Endothelial cell of umbilical vein (primary cell): ENCODE data around the gene IPO9. TPM values are rescaled to one million over a fixed set of nuclear protein-coding genes. Genes with fewer than 3 reads are reported as not detected.

Source experiments
- BruUV-seq: library from RNA; stranded (reverse); fragments of 400-500 nt; replicated peaks from 2 replicates; lab custom pipeline; 2021; lab: Mats Ljungman, UMichigan
- CTCF ChIA-PET: fragments of 300-600, 350-600 bp; sonication (Branson Sonifier 250); formaldehyde crosslinking; loops from one replicate; lab custom pipeline; 2021; ENCODE audit warnings: antibody characterized with exemption, inconsistent platforms; lab: Charles Lee
- POLR2A ChIA-PET: fragments of 300-600, 350-600 bp; sonication (Branson Sonifier 250); formaldehyde crosslinking; loops from one replicate; lab custom pipeline; 2021; ENCODE audit warnings: antibody characterized with exemption, inconsistent platforms; lab: Charles Lee
- DNase-seq: peaks from one replicate; pipeline ENCODE4 v3.0.0-alpha.2; 2011; ENCODE audit warnings: low read depth, low spot score
- FAIRE-seq: peaks from 2 replicates; lab custom pipeline; 2011; peaks lifted over from hg19 to GRCh38; lab: Jason Lieb, UNC
- H2AFZ ChIP-seq: 2 replicates; pipeline ENCODE4 v1.6.0; 2012; ENCODE audit warnings: low read depth, low read length, control low read depth, inconsistent platforms
- H3K27ac ChIP-seq: 2 replicates; pipeline ENCODE4 v1.5.1; 2011; ENCODE audit warnings: low read depth, mild to moderate bottlenecking, control low read depth, low read length, moderate library complexity; ENCODE audit not compliant: insufficient read depth
- H3K27me3 ChIP-seq, 2 experiments: 2 replicates each; pipeline versions ENCODE4 v1.6.0 to v1.6.1; 2011; ENCODE audit warnings: low read length in 2 of 2, mixed read lengths in 1 of 2; ENCODE audit not compliant: control insufficient read depth in 2 of 2, insufficient read depth in 2 of 2
- H3K36me3 ChIP-seq, 2 experiments: 2 replicates in 1 of 2; 3 replicates in 1 of 2; pipeline ENCODE4 v1.5.1; 2011; ENCODE audit warnings: low read length in 2 of 2, mild to moderate bottlenecking in 1 of 2, moderate library complexity in 1 of 2; ENCODE audit not compliant: control insufficient read depth in 2 of 2, insufficient read depth in 2 of 2; ENCODE audit errors: extremely low read depth in 1 of 2
- H3K4me1 ChIP-seq: 3 replicates; pipeline ENCODE4 v1.5.1; 2011; ENCODE audit warnings: mild to moderate bottlenecking, low read length; ENCODE audit not compliant: control insufficient read depth, insufficient read depth; ENCODE audit errors: extremely low read depth
- H3K4me2 ChIP-seq: 2 replicates; pipeline ENCODE4 v1.6.1; 2011; ENCODE audit warnings: low read length, control low read depth, mixed read lengths; ENCODE audit not compliant: insufficient read depth
- H3K4me3 ChIP-seq, 3 experiments: fragments of 200-600 bp in 1 of 3; sonication (generic), shearing (Covaris generic) in 1 of 3; replicated peaks in 1 of 3; 2 replicates each; pipeline ENCODE4 v1.5.1; 2011 to 2016; ENCODE audit warnings: control low read depth in 3 of 3, low read length in 3 of 3, mild to moderate bottlenecking in 2 of 3, inconsistent platforms in 1 of 3, low read depth in 1 of 3, moderate library complexity in 1 of 3; ENCODE audit not compliant: insufficient read depth in 1 of 3
- H3K79me2 ChIP-seq: 2 replicates; pipeline ENCODE4 v1.6.0; 2012; ENCODE audit warnings: low read length, inconsistent platforms; ENCODE audit not compliant: control insufficient read depth, insufficient read depth
- H3K9ac ChIP-seq: replicated peaks from 2 replicates; pipeline ENCODE3; 2011; ENCODE audit warnings: low read length, control low read depth; ENCODE audit not compliant: insufficient read depth; ENCODE audit errors: extremely low read depth
- H3K9me1 ChIP-seq: replicated peaks from 3 replicates; pipeline ENCODE4 v1.6.0; 2011; ENCODE audit warnings: mild to moderate bottlenecking, low read length; ENCODE audit not compliant: control insufficient read depth, insufficient read depth; ENCODE audit errors: extremely low read depth
- H3K9me3 ChIP-seq: replicated peaks from 2 replicates; pipeline ENCODE4 v1.5.1; 2012; ENCODE audit warnings: low read length, inconsistent platforms; ENCODE audit not compliant: control insufficient read depth, insufficient read depth
- H4K20me1 ChIP-seq: replicated peaks from 2 replicates; pipeline ENCODE3; 2011; ENCODE audit warnings: mild to moderate bottlenecking, low read length; ENCODE audit not compliant: control insufficient read depth, insufficient read depth; ENCODE audit errors: extremely low read depth
- EZH2 ChIP-seq: IDR thresholded peaks from 2 replicates; pipeline ENCODE4 v1.6.1; 2012; ENCODE audit warnings: borderline replicate concordance, low read depth, mild to moderate bottlenecking, moderate library complexity, low read length, inconsistent platforms; ENCODE audit not compliant: severe bottlenecking
- FOS ChIP-seq: IDR thresholded peaks from 2 replicates; pipeline ENCODE4 v1.6.1; 2011; ENCODE audit warnings: mild to moderate bottlenecking, low read length, moderate library complexity, borderline replicate concordance; ENCODE audit not compliant: insufficient read depth
- GATA2 ChIP-seq: IDR thresholded peaks from 2 replicates; pipeline ENCODE4 v1.7.0; 2011; ENCODE audit warnings: low read depth, mild to moderate bottlenecking, moderate library complexity, mixed read lengths, low read length; ENCODE audit not compliant: insufficient read length, insufficient read depth
- JUN ChIP-seq: IDR thresholded peaks from 2 replicates; pipeline ENCODE4 v1.6.1; 2011; ENCODE audit warnings: borderline replicate concordance, low read depth; ENCODE audit not compliant: insufficient read length, insufficient read depth
- MYC ChIP-seq: IDR thresholded peaks from one replicate; pipeline ENCODE4 v1.6.1; 2011; ENCODE audit warnings: mild to moderate bottlenecking, low read depth, low read length
- POLR2A ChIP-seq: IDR thresholded peaks from 2 replicates; pipeline ENCODE4 v1.6.1; 2012; ENCODE audit warnings: low read depth, mild to moderate bottlenecking, control low read depth, low read length
- POLR2AphosphoS5 ChIP-seq: IDR thresholded peaks from 2 replicates; pipeline ENCODE4 v1.6.1; 2012; ENCODE audit warnings: low read depth, mild to moderate bottlenecking, control low read depth, low read length, moderate library complexity; ENCODE audit not compliant: insufficient read depth
- dilution Hi-C: fragments of 300-500 bp; cut with MboI; formaldehyde crosslinking; loops from one replicate; pipeline ENCODE4 v1.15.0; 2019; ENCODE audit warnings: low sequenced_read_pairs; ENCODE audit not compliant: extremely low pct_ligation_motif_present
- intact Hi-C: fragments of 100-400 bp; cut with micrococcal nuclease; formaldehyde crosslinking; loops from one replicate; pipeline ENCODE4 v1.10.0; 2022
- polyA plus RNA-seq, 4 experiments: library from polyadenylated mRNA; depleted of rRNA in 3 of 4; stranded (reverse) in 3 of 4; unstranded in 1 of 4; fragments of >200 nt; gene quantifications; 2 replicates each; pipeline versions ENCODE4 v1.2.1 to v1.2.3, GENCODE V29; 2011 to 2012; ENCODE audit warnings: missing spikeins in 1 of 4
- total RNA-seq: library from RNA; stranded (reverse); gene quantifications from 2 replicates; pipeline ENCODE4 v1.2.3, GENCODE V29; 2021
- TF ChIP-seq, protein P1 (sequence below): IDR thresholded peaks from 2 replicates; pipeline ENCODE4 v1.6.1; 2011; ENCODE audit not compliant: insufficient read depth, insufficient read length
- TF ChIP-seq, protein P2 (sequence below), 2 donors: IDR thresholded peaks; 1 replicate in 1 of 2; 2 replicates in 1 of 2; pipeline ENCODE4 v1.5.1; 2011; ENCODE audit warnings: low read length in 2 of 2, mild to moderate bottlenecking in 2 of 2, moderate library complexity in 2 of 2, control low read depth in 1 of 2, inconsistent platforms in 1 of 2, low read depth in 1 of 2; ENCODE audit not compliant: insufficient read depth in 1 of 2; ENCODE audit errors: extremely low read depth in 1 of 2

The IPO9 gene
- total and polyA plus RNA-seq, 2 donors (not counting 3 experiments of a cell fraction or from before 2014, with no cell fraction given): 53.4 to 104 TPM

- no peaks in the 10 kb centered on the region for H3K9me1 ChIP-seq
- no peaks in the 10 kb centered on the region for H3K9me3 ChIP-seq
- intact Hi-C loops (loop anchor here (1.0 to 5.0 kb wide), 5 partner anchors 80 to 263 kb away; no protein-coding TSS in a partner anchor), dilution Hi-C loops (no loop called here)
- H3K27me3 ChIP-seq: no peaks in the 10 kb centered on the region
- peaks cover 7% of the 10 kb centered on the region for H3K79me2 ChIP-seq
- peaks cover 51% of the 10 kb centered on the region for H3K4me1 ChIP-seq
- POLR2A ChIA-PET: interaction anchor here (0.7 to 1.2 kb wide), 2 partner anchors 53 to 84 kb away, joined by 3 read pairs; no protein-coding TSS in a partner anchor
- no peak overlapping the region for H3K9ac ChIP-seq
- H3K36me3 ChIP-seq: peaks cover 16 to 19% of the 10 kb centered on the region in 2 experiments
- CTCF ChIA-PET: interaction anchor here (0.6 to 20.2 kb wide), 58 partner anchors 10 to 358 kb away, joined by 3 to 970 read pairs (median 5); partner anchors contain the start of genes NAV1 and PHLDA3
- BruUV-seq: no TSS peak
- H3K4me3 ChIP-seq: no peak overlapping the region
- TF ChIP-seq, protein P1, sequence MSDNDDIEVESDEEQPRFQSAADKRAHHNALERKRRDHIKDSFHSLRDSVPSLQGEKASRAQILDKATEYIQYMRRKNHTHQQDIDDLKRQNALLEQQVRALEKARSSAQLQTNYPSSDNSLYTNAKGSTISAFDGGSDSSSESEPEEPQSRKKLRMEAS: no peak
- TF ChIP-seq, protein P2, sequence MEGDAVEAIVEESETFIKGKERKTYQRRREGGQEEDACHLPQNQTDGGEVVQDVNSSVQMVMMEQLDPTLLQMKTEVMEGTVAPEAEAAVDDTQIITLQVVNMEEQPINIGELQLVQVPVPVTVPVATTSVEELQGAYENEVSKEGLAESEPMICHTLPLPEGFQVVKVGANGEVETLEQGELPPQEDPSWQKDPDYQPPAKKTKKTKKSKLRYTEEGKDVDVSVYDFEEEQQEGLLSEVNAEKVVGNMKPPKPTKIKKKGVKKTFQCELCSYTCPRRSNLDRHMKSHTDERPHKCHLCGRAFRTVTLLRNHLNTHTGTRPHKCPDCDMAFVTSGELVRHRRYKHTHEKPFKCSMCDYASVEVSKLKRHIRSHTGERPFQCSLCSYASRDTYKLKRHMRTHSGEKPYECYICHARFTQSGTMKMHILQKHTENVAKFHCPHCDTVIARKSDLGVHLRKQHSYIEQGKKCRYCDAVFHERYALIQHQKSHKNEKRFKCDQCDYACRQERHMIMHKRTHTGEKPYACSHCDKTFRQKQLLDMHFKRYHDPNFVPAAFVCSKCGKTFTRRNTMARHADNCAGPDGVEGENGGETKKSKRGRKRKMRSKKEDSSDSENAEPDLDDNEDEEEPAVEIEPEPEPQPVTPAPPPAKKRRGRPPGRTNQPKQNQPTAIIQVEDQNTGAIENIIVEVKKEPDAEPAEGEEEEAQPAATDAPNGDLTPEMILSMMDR (IDR thresholded peaks at IDR 0.05; ENCODE audit: extremely low read depth in 1 of 2, insufficient read depth in 1 of 2, low read depth in 1 of 2, low read length in 2 of 2): no peak
- TF ChIP-seq JUN (no peak), FOS (no peak), EZH2 (no peak), GATA2 (no peak), MYC (no peak), POLR2AphosphoS5 (no peak), POLR2A (no peak)
- H4K20me1 ChIP-seq: no peaks in the 10 kb centered on the region
- H3K4me2 ChIP-seq: no peak overlapping the region
- no peak overlapping the region for H3K27ac ChIP-seq
- FAIRE-seq (no peak), DNase-seq (no peak)
- H2AFZ ChIP-seq: no peak overlapping the region
Measured at GRCh38 chr1:201793306-201793925, 35.5 kb upstream of the IPO9 start.
